Uterus (tissue), 4 donors: ENCODE results near the gene PHLPP2. TPM values are rescaled to one million over a fixed set of nuclear protein-coding genes. Genes with fewer than 3 reads are reported as not detected.
A peak's percentile ranks its signal among the peaks of the same experiment; 100 is the strongest.
"Not testable (repeated sequence)": the region's sequence is repeated elsewhere in the genome, so short reads cannot be mapped to it uniquely, and the experiment has no call there.

Source experiments
- DNase-seq, 2 donors: peaks; one replicate each; pipeline ENCODE4 v3.0.0-alpha.2; 2019 to 2020
- H3K27ac ChIP-seq, 2 donors: fragments of 200-600 bp; sonication (generic); 1 replicate in 1 of 2; 2 replicates in 1 of 2; pipeline ENCODE4 v1.5.1; 2016 to 2018
- H3K27me3 ChIP-seq, 2 donors: fragments of 200-600 bp; sonication (generic); one replicate each; pipeline ENCODE4 v1.5.1; 2018 to 2019; ENCODE audit warnings: control low read depth in 1 of 2
- H3K36me3 ChIP-seq, 2 donors: fragments of 200-600 bp; sonication (generic); one replicate each; pipeline ENCODE4 v1.5.1; 2019; ENCODE audit warnings: control low read depth in 1 of 2
- H3K4me1 ChIP-seq, 2 donors: fragments of 200-600 bp; sonication (generic); one replicate each; pipeline ENCODE4 v1.5.1; 2018 to 2019; ENCODE audit warnings: control low read depth in 1 of 2
- H3K4me3 ChIP-seq, 2 donors: fragments of 200-600 bp; sonication (generic); 1 replicate in 1 of 2; 2 replicates in 1 of 2; pipeline ENCODE4 v1.5.1; 2018 to 2019; ENCODE audit warnings: mild to moderate bottlenecking in 1 of 2
- H3K9me3 ChIP-seq, 2 donors: fragments of 200-600 bp; sonication (generic); one replicate each; pipeline ENCODE4 v1.5.1; 2019; ENCODE audit warnings: control low read depth in 1 of 2
- CTCF ChIP-seq, 4 experiments: fragments of 200-600 bp in 2 of 4; fragments of 450-650 bp in 2 of 4; sonication (generic) in 2 of 4; IDR thresholded peaks; one replicate each; pipeline ENCODE4 v1.5.1; 2016 to 2019; ENCODE audit warnings: antibody characterized with exemption in 4 of 4, mild to moderate bottlenecking in 2 of 4, moderate library complexity in 1 of 4
- POLR2A ChIP-seq, 2 donors: fragments of 450-650 bp; IDR thresholded peaks; one replicate each; pipeline ENCODE4 v1.6.1; 2016; ENCODE audit warnings: antibody characterized with exemption in 2 of 2, mild to moderate bottlenecking in 1 of 2, moderate library complexity in 1 of 2
- intact Hi-C: fragments of 100-400 bp; cut with DNase I; formaldehyde crosslinking; loops from one replicate; pipeline ENCODE4 v1.15.1; 2023; ENCODE audit warnings: low total_unique reads
- total RNA-seq, 4 donors: library from RNA; depleted of rRNA in 3 of 4; stranded (reverse); fragments of >200 nt in 3 of 4; gene quantifications; one replicate each; pipeline versions ENCODE4 v1.1.0 to v1.2.4, GENCODE V29; 2014 to 2023
- donor health status: DM: yes; HTN: yes; CAD: no.

Gene PHLPP2
- total RNA-seq, 4 donors from 2014 or later: 2.0 to 22.3 (median 10.7) TPM

- H3K9me3 ChIP-seq: no peaks in the 10 kb centered on the region
- no peaks in the 10 kb centered on the region for H3K4me1 ChIP-seq
- intact Hi-C loops: no loop called here
- H3K4me3 ChIP-seq: no peak overlapping the region
- no peaks in the 10 kb centered on the region for H3K36me3 ChIP-seq
- peak in 1 of 2 donors; percentile 34 for DNase-seq
- no peak overlapping the region for H3K27ac ChIP-seq
- TF ChIP-seq POLR2A (IDR thresholded peaks at IDR 0.05) (no peak), CTCF (IDR thresholded peaks at IDR 0.05) (peak; percentile 52 to 64 (median 58))
- no peaks in the 10 kb centered on the region for H3K27me3 ChIP-seq
Observed at GRCh38 chr16:71610936-71611871, 113.3 kb downstream of the PHLPP2 start.

DNA sequence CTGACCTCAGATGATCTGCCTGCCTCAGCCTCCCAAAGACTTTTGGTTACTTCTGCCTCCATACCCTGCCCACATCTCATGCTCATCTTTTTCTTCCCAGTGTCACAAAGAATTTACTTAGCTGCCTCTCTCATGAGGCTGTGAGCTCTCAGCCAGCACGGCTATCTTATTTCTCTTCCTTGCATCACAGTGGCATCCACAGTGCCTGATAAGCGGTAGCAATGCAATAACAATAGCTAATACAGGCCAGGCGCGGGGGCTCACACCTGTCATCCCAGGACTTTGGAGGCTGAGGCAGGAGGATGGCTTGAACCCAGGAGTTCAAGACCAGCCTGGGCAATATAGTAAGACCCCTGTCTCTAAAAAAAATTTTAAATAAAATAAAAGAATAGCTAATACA, 114.1 kb downstream of the PHLPP2 start:
- no peak for DNase-seq
- TF ChIP-seq POLR2A (IDR thresholded peaks at IDR 0.05): no peak
- no peak for TF ChIP-seq CTCF (IDR thresholded peaks at IDR 0.05)
- Histone ChIP-seq H3K27me3 (no peaks in the 10 kb centered on the region), H3K9me3 (no peaks in the 10 kb centered on the region), H3K27ac (no peak overlapping the region), H3K4me1 (no peaks in the 10 kb centered on the region), H3K4me3 (no peak overlapping the region), H3K36me3 (no peaks in the 10 kb centered on the region)
- intact Hi-C loops: no loop called here

DNA sequence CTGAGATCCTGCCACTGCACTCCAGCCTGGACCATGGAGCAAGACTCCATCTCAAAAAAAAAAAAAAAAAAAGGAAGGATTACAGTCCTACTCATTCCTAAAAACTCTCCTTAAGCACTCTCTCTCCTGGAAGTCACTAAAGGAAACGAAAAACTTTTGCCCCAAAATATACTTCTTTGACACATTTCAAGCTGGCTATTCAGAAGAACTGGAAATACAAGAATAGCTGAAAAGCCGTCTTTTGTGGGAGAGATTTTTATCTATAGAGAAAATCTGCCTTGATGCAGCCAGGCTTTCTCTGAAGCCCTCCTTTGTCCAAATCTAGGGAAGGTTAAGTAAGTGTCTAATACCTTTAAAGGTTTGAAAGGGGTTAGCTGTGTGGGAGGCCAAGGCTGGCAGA, 115.4 kb downstream of the PHLPP2 start:
- no peak for DNase-seq
- Histone ChIP-seq H3K4me1 (no peaks in the 10 kb centered on the region), H3K27ac (no peak overlapping the region), H3K36me3 (no peaks in the 10 kb centered on the region), H3K4me3 (no peak overlapping the region), H3K27me3 (no peaks in the 10 kb centered on the region), H3K9me3 (no peaks in the 10 kb centered on the region)
- intact Hi-C loops: no loop called here
- no peak for TF ChIP-seq CTCF (IDR thresholded peaks at IDR 0.05)
- no peak for TF ChIP-seq POLR2A (IDR thresholded peaks at IDR 0.05)

DNA sequence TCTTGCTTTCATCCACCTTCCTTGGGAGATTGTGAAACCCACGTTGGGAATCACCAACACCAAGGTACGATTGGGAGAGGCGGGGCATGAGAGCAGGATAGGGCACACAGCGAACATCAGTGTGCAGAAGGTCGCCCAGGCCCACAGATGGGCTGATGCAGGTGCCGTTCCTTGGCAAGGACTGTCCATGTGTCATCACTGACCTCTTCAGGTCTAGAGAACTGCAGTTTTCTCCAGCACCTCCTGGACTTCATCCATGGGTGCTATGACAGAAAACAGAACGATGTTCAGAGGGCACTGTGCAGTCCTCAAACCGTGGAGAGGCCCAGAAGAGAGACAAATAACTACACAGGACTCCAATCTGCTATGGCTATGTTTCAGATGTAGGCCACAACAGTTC, 123.7 kb downstream of the PHLPP2 start:
- no peaks in the 10 kb centered on the region for H3K36me3 ChIP-seq
- intact Hi-C loops: no loop called here
- H3K27ac ChIP-seq: no peak overlapping the region
- no peak for TF ChIP-seq POLR2A (IDR thresholded peaks at IDR 0.05)
- no peak for TF ChIP-seq CTCF (IDR thresholded peaks at IDR 0.05)
- H3K4me3 ChIP-seq: no peak overlapping the region
- no peaks in the 10 kb centered on the region for H3K9me3 ChIP-seq
- H3K4me1 ChIP-seq: no peaks in the 10 kb centered on the region
- no peak for DNase-seq
- no peaks in the 10 kb centered on the region for H3K27me3 ChIP-seq

- DNase-seq, intact Hi-C loops: not testable (repeated sequence)
Observed at GRCh38 chr16:71598426-71598825, 126.1 kb downstream of the PHLPP2 start.

DNA sequence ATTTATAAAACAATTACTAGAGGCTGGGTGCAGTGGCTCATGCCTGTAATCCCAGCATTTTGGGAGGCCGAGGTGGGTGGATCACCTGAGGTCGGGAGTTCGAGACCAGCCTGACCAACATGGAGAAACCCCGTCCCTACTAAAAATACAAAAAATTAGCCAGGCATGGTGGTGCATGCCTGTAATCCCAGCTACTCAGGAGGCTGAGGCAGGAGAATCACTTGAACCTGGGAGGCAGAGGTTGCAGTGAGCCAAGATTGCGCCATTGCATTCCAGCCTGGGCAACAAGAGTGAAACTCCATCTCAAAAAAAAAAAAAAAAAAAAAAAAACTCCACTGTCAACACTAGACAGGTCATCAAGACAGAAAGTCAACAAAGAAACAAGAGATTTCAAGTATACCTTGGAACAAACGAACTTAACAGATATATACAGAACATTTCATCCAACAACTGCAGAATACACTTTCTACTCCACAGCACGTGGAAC, 129.1 kb downstream of the PHLPP2 start:
- H3K27me3 ChIP-seq, H3K4me1 ChIP-seq, DNase-seq, H3K9me3 ChIP-seq, H3K27ac ChIP-seq, H3K4me3 ChIP-seq, H3K36me3 ChIP-seq, intact Hi-C loops: not testable (repeated sequence)

More at GRCh38 chr16:71598426-71598825, 126.1 kb downstream of the PHLPP2 start:
- H3K4me3 ChIP-seq, H3K36me3 ChIP-seq, H3K27me3 ChIP-seq, H3K9me3 ChIP-seq, H3K27ac ChIP-seq, H3K4me1 ChIP-seq: not testable (repeated sequence)
